ENCODE data around the gene NALCN. TPM values are rescaled to one million over a fixed set of nuclear protein-coding genes. Genes with fewer than 3 reads are reported as not detected.

The NALCN gene
- total and polyA plus RNA-seq, 4 donors, result 0.09 to 0.92 (median 0.18) TPM

GRCh38 chr13:101230271-101230890, 185.9 kb downstream of the NALCN start:
- H3K4me3 ChIP-seq (ENCODE audit: low read depth in 1 of 3, low read length in 3 of 3), result no peak overlapping the region
- H3K27me3 ChIP-seq (ENCODE audit: control insufficient read depth in 4 of 4, insufficient read depth in 4 of 4, low read length in 3 of 4), result peaks cover 0 to 5% (median 0%) of the 10 kb centered on the region in 4 donors
- no peak overlapping the region for H3K27ac ChIP-seq (ENCODE audit: low read depth in 1 of 2, low read length in 2 of 2)
- H3K4me1 ChIP-seq (ENCODE audit: control insufficient read depth in 4 of 4, insufficient read depth in 4 of 4, low read length in 3 of 4), result no peaks in the 10 kb centered on the region
- H3K9me3 ChIP-seq (ENCODE audit: control insufficient read depth in 4 of 4, low read length in 3 of 4), result no peaks in the 10 kb centered on the region
- 66% methylated on average over 6 of the region's 6 CpGs for WGBS
- H3K9ac ChIP-seq (ENCODE audit: low read depth in 1 of 2, low read length in 2 of 2), result no peak overlapping the region
- H3K36me3 ChIP-seq (ENCODE audit: control insufficient read depth in 4 of 4, insufficient read depth in 3 of 4, low read depth in 1 of 4, low read length in 3 of 4), result no peaks in the 10 kb centered on the region
- DNase-seq (ENCODE audit: low spot score), result no peak
- TF ChIP-seq CTCF (IDR thresholded peaks at IDR 0.05; ENCODE audit: low read depth, low read length, missing input control) (no peak), YY1 (IDR thresholded peaks at IDR 0.05) (no peak), SP1 (IDR thresholded peaks at IDR 0.05) (no peak), MAX (IDR thresholded peaks at IDR 0.05) (no peak), HNF4G (IDR thresholded peaks at IDR 0.05) (no peak), FOXA2 (IDR thresholded peaks at IDR 0.05) (no peak), RXRA (IDR thresholded peaks at IDR 0.05) (no peak), ZBTB33 (IDR thresholded peaks at IDR 0.05) (no peak), ATF3 (IDR thresholded peaks at IDR 0.05) (no peak), HNF4A (conservative IDR thresholded peaks at IDR 0.05) (no peak), EGR1 (IDR thresholded peaks at IDR 0.05; ENCODE audit: low read depth in 2 of 2) (no peak), GABPA (IDR thresholded peaks at IDR 0.05 in 1 of 2, conservative IDR thresholded peaks at IDR 0.05 in 1 of 2) (no peak)

GRCh38 chr13:101219609-101220265, 196.6 kb downstream of the NALCN start:
- DNase-seq (ENCODE audit: low spot score), result no peak
- peaks cover 0 to 3% (median 0%) of the 10 kb centered on the region in 4 donors for H3K9me3 ChIP-seq (ENCODE audit: control insufficient read depth in 4 of 4, low read length in 3 of 4)
- H3K27me3 ChIP-seq (ENCODE audit: control insufficient read depth in 4 of 4, insufficient read depth in 4 of 4, low read length in 3 of 4), result peaks cover 0 to 2% (median 0%) of the 10 kb centered on the region in 4 donors
- no peaks in the 10 kb centered on the region for H3K36me3 ChIP-seq (ENCODE audit: control insufficient read depth in 4 of 4, insufficient read depth in 3 of 4, low read depth in 1 of 4, low read length in 3 of 4)
- 77% methylated on average over 2 of the region's 2 CpGs for WGBS
- H3K4me3 ChIP-seq (ENCODE audit: low read depth in 1 of 3, low read length in 3 of 3), result no peak overlapping the region
- no peak overlapping the region for H3K27ac ChIP-seq (ENCODE audit: low read depth in 1 of 2, low read length in 2 of 2)
- no peak overlapping the region for H3K9ac ChIP-seq (ENCODE audit: low read depth in 1 of 2, low read length in 2 of 2)
- no peaks in the 10 kb centered on the region for H3K4me1 ChIP-seq (ENCODE audit: control insufficient read depth in 4 of 4, insufficient read depth in 4 of 4, low read length in 3 of 4)
- no peak for TF ChIP-seq NR2F2 (IDR thresholded peaks at IDR 0.05)
- no peak for TF ChIP-seq MAX (IDR thresholded peaks at IDR 0.05)
- TF ChIP-seq SP1 (IDR thresholded peaks at IDR 0.05), result no peak
- no peak for TF ChIP-seq RXRA (IDR thresholded peaks at IDR 0.05)
- TF ChIP-seq ZBTB33 (IDR thresholded peaks at IDR 0.05), result no peak
- TF ChIP-seq HNF4G (IDR thresholded peaks at IDR 0.05), result no peak
- TF ChIP-seq TAF1 (conservative IDR thresholded peaks at IDR 0.05), result no peak
- TF ChIP-seq EGR1 (IDR thresholded peaks at IDR 0.05; ENCODE audit: low read depth in 2 of 2), result no peak
- no peak for TF ChIP-seq RAD21 (IDR thresholded peaks at IDR 0.05)
- TF ChIP-seq JUND (IDR thresholded peaks at IDR 0.05), result no peak
- no peak for TF ChIP-seq FOXA2 (IDR thresholded peaks at IDR 0.05)
- no peak for TF ChIP-seq GABPA (IDR thresholded peaks at IDR 0.05 in 1 of 2, conservative IDR thresholded peaks at IDR 0.05 in 1 of 2)
- TF ChIP-seq YY1 (IDR thresholded peaks at IDR 0.05), result no peak
- TF ChIP-seq REST (IDR thresholded peaks at IDR 0.05), result no peak
- TF ChIP-seq HNF4A (conservative IDR thresholded peaks at IDR 0.05), result no peak
- no peak for TF ChIP-seq ATF3 (IDR thresholded peaks at IDR 0.05)

Data from liver (tissue), 9 donors.